CD4-positive, alpha-beta T cell treated with Interleukin-12 subunit alpha and Interleukin-12 subunit beta, for 1 hour (primary cell): ENCODE results near the gene DGUOK.
A peak's percentile ranks its signal among the peaks of the same experiment; 100 is the strongest.

ENCODE experiments used
- DNase-seq: peaks from one replicate; pipeline ENCODE4 v3.0.0-alpha.2; 2020

DGUOK gene

GRCh38 chr2:73981081-73982001 is 54.7 kb downstream of the DGUOK start:
- DNase-seq = no peak

- no peak for DNase-seq
These were observed 55.5 kb downstream of the DGUOK start for GRCh38 chr2:73982140-73982617.

- DNase-seq = no peak
These were observed 56.9 kb downstream of the DGUOK start for GRCh38 chr2:73983322-73984202.

GRCh38 chr2:73984203-73984921 is 57.7 kb downstream of the DGUOK start, which contains the start of gene TET3:
Gene TET3, plus strand, starts transcription at chr2:73984910. Its CDS starts 1,494 bp downstream, at chr2:73986404.
- DNase-seq = no peak

- peak; percentile 81 for DNase-seq
These were observed 58.2 kb downstream of the DGUOK start for GRCh38 chr2:73984922-73985307.

- DNase-seq = peak; percentile 69
These were observed 58.8 kb downstream of the DGUOK start for GRCh38 chr2:73985308-73986084.

- peak; percentile 39 for DNase-seq
These were observed 59.5 kb downstream of the DGUOK start for GRCh38 chr2:73986085-73986681.

- peak; percentile 58 for DNase-seq
These were observed 60.6 kb downstream of the DGUOK start for GRCh38 chr2:73987109-73987947.

- no peak for DNase-seq
These were observed 61.4 kb downstream of the DGUOK start for GRCh38 chr2:73987948-73988700.

- DNase-seq = no peak
These were observed 63.3 kb downstream of the DGUOK start for GRCh38 chr2:73989972-73990371.

GRCh38 chr2:73990531-73990930 is 63.9 kb downstream of the DGUOK start:
- DNase-seq = no peak

GRCh38 chr2:73992036-73992435 is 65.4 kb downstream of the DGUOK start:
- DNase-seq = no peak

- DNase-seq = no peak
These were observed 66.7 kb downstream of the DGUOK start for GRCh38 chr2:73993376-73993775.

- DNase-seq = no peak
These were observed 67.1 kb downstream of the DGUOK start for GRCh38 chr2:73993778-73994177.

- DNase-seq = no peak
These were observed 67.6 kb downstream of the DGUOK start for GRCh38 chr2:73994178-73994831.

GRCh38 chr2:73995810-73996209 is 69.1 kb downstream of the DGUOK start:
- DNase-seq = no peak

- DNase-seq = no peak
These were observed 71.1 kb downstream of the DGUOK start for GRCh38 chr2:73997813-73998212.

- DNase-seq = peak; percentile 67
These were observed 71.8 kb downstream of the DGUOK start for GRCh38 chr2:73998451-73998850.

- DNase-seq = no peak
These were observed 72.3 kb downstream of the DGUOK start for GRCh38 chr2:73998933-73999332.
